GM18520 (cell line): ENCODE results near the gene ZNF33A.
"Not testable (repeated sequence)": the region's sequence is repeated elsewhere in the genome, so short reads cannot be mapped to it uniquely, and the experiment has no call there.

Experiments
- ATAC-seq: cut with Tn5 transposase; IDR thresholded peaks from one replicate; pipeline ENCODE4 v1.9.1; 2021; ENCODE audit not compliant: unreplicated experiment

ZNF33A gene

DNA sequence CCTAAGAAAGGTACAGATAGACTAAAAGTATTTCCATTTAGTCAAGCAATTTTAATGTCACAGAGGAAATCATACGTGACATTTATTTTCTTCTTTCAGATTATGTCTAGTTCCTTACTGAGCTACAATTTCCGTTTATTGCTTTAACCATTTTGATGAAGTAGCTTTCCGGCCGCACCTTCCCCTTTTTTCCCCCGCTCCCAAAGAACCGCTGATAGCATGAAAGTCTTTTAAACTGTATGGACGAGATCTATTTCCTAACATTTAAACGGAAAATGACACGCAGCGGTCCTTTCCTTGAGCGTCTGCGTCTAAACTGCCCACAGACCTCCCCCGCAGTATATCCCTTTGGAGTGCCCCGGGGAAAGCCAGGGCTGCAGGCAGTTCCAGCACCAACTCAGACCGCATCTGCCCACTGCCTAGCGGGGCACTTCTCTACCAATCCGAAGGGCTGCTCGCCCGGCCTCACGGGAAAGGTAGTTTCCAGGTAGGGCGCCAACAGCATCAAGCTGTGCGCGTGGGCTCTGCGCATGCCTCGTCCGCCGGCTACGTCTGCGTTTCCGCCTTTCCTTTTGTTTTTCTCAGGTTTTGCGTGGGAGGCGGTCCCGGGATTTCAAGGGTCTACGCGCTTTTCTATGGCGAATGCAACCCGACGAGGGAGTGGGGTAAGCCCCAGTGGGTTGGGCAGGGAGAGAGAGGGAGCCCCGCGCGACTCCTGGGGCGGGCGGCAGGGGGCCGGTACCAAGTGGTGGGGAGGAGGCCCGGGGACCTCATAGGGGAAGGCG lies at the start of gene ZNF33A:
ZNF33A (plus strand) TSS at position 557 of the 785 bp plus-strand sequence. CDS start 1,667 bp downstream, outside the sequence.
- peak; percentile 82 for ATAC-seq

DNA sequence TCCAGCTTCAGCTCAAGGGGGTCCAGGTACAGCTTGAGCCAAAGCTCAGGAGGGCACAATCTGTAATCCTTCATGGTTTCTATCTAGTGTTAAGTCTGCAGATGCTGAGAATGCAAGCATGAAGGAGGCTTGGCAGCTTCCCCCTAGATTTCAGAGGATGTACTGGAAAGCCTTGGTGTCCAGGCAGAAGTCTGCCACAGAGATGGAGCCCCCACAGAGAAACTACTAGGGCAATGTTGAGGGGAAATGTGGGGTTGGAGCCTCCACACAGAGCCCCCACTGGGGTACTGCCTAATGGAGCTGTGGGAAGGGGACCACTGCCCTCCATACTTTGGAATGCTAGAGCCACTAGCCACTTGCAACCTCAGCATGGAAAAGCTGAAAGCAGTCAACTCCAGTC lies 45.5 kb upstream of the ZNF33A start:
- no peak for ATAC-seq

DNA sequence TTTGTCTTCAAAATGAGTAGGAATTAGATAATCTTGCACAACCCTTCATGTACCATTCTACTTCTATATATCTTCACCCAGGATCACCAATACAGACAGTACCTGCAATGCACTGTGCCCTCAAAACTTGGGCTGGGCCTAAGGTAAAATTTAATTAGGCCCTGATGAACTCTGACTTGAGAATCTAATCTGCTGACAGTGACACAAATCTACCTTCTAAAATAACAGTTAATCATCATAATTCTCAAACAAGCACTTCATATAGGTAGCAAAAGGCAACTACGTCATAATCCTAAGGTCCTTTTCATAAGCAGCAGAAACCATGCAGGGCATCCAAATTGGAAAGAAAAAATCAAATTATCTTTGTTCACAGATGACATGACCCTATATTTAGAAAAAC lies 38.1 kb upstream of the ZNF33A start:
- no peak for ATAC-seq

DNA sequence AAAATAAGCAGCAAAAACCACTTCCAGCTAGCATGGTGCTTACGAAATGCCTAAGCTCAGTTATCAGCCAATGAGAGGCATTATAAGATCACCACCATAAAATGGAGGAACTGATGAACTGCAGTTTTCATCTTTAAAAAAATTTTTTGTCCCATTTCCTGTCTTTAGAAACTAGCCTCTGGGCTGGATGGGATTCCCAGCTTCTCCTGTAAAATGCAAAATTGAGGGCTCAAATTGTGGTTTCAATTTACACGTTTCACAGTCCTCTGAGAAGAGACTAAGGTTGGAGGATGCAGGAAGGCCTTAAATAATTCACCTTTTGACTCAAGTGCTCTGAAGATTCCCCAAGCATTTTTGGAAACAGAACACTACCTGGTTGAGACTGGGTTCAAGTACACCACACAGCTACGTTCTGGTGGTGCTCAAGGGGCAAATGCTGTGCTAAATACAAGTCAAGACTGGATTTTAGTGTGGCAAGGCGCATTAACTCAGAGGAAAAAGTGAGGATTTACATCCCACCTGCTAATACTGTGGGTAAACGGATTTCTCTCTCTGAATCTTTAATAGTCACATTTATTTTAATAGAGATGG lies 35.0 kb upstream of the ZNF33A start:
- ATAC-seq = no peak

DNA sequence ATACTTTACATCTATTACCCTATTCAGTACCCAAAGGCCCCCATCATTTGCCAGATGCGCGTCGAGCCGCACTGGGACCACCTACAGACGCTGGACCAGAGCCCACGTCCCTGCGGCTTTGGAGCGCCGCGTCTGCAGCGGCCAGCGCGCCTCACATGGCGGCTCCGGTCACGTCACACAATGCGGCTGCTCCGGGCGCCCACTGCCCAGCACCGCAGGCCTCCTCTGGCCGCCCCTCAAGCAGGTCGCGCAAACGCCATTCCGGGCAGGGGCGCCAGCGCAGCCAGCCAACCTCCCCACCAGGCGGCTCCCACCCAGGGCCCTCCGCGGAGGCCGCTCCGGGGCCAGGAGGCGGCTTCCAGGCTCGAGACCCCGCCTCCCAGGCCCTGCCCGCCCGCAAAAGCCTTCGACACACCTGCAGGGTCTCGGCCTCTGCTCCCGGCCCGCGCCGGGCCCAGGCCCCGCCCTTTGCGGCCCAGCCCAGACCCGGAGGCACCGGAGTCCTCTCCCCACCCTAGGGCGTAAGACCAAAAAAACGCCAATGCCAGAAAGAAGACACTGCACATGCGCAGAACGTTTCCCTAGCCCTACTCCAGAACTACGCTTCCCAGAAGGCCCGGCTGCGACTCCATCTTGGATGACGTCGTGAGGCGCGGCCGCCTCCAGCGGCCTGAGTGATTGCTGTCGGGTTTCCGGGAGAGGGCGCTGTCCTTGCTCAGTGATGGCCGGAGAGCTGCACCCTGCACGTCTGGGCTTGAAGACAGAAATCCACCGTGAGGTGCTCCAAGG lies 34.2 kb upstream of the ZNF33A start, which contains the start of gene ZNF25:
ZNF25 (minus strand) TSS at position 557 of the 789 bp plus-strand sequence. CDS start 4,925 bp downstream, outside the sequence.
- ATAC-seq = peak; percentile 93

DNA sequence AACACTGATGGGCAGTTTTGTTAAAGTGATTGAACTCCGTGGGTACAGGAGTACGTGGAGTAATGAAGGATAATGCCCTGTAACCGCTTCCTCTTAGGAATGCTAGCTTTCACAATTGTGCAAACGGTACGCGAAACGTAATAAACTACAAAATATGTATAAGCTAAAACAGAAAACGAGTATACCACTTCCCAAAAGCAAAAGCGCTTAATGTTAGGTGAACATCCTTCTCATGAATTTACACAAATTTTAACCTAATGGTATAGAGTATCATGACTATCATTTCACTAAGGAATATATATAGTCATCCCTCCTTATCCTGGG lies 33.6 kb upstream of the ZNF33A start:
- no peak for ATAC-seq

DNA sequence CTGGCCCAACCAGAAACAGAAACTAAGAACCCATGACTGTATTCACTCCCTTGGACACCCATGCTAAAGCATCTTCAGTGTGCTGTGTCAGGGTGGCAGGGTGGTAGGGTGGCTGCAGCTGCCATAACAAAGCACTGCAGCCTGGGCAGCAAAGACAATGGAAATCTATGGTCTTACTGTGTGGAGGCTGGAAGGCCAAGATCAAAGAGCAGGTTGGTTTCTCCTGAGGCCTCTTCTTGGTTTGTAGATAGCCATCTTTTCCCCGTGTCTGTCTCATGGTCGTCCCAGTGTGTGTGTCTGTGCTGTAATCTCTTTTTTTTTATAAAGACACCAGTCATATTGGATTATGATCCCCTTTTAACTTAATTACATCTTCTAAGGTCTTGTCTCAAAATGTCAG lies 18.8 kb upstream of the ZNF33A start:
- no peak for ATAC-seq

DNA sequence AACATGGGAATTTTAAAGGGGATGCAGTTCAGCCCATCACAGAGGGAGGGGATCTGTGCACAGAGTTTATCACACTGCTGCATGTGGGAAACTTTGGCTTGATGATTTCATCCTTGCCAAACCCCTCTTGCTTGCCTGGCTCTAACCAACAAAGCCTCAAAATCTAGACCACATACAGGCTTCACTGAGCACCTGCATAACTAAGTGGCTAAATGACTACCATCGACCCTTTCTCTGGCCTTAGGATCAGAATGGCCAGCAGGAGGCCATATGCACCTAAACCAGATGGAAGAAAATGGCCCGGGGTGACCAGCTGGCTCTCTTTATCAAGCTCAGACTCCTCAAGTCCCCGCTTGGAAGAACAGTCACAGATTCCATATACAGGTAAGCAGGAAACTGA lies 18.4 kb upstream of the ZNF33A start:
- no peak for ATAC-seq

DNA sequence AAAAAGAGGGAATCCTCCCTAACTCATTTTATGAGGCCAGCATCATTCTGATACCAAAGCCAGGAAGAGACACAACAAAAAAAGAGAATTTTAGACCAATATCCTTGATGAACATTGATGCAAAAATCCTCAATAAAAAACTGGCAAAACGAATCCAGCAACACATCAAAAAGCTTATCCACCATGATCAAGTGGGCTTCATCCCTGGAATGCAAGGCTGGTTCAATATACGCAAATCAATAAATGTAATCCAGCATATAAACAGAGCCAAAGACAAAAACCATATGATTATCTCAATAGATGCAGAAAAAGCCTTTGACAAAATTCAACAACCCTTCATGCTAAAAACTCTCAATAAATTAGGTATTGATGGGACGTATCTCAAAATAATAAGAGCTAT lies 11.6 kb upstream of the ZNF33A start:
- ATAC-seq = not testable (repeated sequence)

DNA sequence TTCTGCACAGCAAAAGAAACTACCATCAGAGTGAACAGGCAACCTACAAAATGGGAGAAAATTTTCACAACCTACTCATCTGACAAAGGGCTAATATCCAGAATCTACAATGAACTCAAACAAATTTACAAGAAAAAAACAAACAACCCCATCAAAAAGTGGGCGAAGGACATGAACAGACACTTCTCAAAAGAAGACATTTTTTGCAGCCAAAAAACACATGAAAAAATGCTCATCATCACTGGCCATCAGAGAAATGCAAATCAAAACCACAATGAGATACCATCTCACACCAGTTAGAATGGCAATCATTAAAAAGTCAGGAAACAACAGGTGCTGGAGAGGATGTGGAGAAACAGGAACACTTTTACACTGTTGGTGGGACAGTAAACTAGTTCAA lies 10.0 kb upstream of the ZNF33A start:
- not testable (repeated sequence) for ATAC-seq

DNA sequence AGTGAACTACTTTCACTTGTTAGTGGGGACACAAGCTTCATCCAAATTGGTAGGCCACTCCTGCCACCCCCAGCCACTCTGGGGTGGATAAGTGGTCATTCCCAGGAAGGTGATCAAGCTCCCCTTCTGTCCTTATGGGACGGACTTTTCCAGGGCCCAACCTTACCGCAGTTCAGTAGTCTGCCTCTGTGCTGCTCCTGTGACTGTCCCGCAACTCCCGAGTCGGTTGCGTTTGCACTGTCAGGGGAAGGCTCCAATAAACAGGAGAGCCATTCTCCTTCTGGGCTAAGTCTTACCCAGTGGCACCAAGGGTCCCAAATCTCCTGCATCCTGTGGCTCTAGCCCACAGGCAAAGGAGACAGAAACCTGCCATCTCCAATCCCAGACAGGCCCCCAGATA lies 7.4 kb upstream of the ZNF33A start:
- no peak for ATAC-seq

DNA sequence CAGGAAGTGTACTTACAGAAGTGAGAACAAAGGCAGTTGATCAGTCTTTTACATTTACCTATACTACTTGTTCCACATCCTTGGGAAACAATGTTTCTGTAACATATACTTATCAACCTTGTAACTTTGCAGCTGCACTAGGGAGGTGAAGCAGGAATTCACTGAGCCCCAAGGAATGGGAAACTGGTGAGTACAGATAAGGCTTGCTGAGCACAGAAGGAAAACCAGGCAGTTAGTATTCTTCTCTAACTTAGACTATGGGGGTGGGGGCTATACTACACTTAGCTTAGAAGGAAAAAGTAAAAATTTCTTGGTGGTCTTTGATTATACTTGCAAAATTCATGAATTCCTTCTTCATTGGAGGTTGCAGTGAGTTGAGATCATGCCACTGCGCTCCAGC lies 6.9 kb upstream of the ZNF33A start:
- no peak for ATAC-seq

DNA sequence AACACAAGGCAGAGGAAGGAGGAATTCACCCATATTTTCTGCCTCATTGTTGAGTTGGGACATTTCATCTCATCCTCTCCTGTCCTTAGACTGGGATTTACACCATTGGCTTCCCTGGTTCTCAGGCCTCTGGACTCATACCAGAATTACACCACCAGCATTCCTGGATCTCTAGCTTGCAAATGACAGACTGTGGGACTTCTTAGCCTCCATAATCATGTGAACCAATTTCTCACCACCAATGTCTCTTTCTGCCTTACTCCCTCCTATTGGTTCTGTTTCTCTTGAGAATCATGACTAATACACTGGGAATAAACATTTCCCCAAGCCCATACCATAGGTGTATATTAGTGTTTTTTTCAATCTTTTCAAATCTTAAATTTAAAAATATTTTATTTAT lies 2.9 kb upstream of the ZNF33A start:
- no peak for ATAC-seq

DNA sequence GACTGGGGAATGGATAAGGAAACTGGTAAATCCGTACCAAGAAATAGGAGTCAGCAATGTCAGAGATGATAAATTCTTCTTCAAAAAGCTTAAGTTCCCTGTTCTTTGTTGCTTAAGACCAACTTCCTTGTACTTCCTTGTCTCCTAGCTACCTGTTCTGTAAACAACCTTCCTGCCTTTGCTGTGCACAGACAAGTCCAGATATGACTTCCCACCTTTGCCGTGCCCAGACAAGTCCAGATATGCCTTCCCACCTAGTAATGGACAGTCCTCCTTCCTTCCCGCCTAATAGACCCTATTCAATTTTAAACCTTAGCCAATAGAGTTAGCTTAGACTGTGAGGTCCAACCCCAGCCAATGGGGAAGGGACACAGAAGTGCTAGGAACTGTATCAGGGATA lies 2.5 kb upstream of the ZNF33A start:
- no peak for ATAC-seq

DNA sequence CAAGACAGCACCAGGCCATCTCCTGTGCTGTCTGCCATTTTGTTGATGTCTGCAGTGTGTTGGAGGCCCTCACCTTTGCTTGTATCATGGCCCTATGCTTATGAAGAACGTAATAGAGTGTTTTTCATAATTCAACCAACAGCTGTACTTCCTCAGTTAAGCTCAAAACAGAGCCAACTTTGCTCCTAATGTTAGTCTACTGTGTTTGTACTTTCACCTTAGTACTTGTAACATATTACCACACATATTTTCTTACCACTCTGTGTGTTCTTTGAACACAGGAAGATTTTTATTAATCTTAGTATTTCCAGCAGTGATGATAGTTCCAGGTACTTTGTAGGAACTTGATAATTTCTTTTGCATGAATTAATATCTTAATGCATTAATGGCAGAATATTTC lies 5.9 kb downstream of the ZNF33A start:
- ATAC-seq = no peak

DNA sequence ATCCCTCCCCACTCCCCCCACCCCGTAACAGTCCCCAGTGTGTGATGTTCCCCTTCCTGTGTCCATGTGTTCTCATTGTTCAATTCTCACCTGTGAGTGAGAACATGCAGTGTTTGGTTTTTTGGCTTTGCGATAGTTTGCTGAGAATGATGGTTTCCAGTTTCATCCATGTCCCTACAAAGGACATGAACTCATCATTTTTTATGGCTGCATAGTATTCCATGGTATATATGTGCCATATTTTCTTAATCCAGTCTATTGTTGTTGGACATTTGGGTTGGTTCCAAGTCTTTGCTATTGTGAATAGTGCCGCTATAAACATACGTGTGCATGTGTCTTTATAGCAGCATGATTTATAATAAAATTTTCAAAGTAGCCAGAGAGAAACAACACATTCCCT lies 8.6 kb downstream of the ZNF33A start:
- ATAC-seq = not testable (repeated sequence)

DNA sequence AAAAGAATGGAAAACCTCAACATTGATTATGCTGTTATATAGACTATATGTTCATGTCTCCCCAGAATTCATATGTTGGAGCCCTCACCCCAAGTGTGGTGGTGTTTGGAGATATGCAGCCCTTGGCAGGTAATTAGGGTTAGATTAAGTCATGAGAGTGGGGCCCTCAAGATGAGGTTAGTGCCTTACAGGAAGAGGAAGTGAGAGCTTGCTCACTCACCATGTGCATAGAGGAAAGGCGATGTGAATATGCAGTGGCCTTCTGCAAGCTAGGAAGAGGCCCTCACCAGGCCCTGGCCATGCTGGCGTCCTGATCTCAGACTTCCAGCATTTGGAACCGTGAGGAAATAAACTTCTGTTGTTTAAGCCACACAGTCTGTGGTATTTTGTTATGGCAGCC lies 14.8 kb downstream of the ZNF33A start:
- peak; percentile 83 for ATAC-seq

DNA sequence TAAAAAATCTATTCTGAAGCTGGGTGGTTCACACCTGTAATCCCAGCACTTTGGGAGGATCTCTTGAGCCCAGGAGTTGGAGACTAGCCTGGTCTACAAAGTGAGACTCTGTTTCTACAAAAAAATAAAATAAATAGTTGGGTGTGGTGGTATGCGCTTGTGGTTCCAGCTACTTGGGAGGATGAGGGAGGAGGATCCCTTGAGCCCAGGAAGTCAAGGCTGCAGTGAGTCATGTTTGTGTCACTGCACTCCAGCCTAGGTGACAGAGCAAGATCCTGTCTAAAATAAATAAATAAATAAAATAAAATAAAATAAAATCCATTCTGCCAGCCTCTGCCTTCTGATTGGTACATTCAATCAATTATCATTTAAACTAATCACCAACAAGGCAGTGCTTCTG lies 17.5 kb downstream of the ZNF33A start:
- ATAC-seq = no peak

DNA sequence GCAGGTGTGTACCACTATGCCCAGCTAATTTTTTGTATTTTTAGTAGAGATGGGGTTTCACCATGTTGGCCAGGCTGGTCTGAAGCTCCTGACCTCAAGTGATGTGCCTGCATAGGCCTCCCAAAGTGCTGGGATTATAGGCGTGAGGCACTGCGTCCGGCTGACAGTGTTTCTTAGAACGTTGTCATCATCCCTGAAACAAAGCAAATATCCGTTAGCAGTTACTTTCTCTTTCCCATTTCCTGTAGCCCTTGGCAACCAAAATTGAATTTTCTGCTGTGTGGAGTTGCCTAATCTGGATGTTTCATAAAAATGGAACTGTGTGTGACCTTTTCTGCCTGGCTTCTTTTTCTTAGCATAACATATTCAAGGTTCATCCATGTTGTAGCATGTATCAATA lies 22.4 kb downstream of the ZNF33A start:
- ATAC-seq = no peak

DNA sequence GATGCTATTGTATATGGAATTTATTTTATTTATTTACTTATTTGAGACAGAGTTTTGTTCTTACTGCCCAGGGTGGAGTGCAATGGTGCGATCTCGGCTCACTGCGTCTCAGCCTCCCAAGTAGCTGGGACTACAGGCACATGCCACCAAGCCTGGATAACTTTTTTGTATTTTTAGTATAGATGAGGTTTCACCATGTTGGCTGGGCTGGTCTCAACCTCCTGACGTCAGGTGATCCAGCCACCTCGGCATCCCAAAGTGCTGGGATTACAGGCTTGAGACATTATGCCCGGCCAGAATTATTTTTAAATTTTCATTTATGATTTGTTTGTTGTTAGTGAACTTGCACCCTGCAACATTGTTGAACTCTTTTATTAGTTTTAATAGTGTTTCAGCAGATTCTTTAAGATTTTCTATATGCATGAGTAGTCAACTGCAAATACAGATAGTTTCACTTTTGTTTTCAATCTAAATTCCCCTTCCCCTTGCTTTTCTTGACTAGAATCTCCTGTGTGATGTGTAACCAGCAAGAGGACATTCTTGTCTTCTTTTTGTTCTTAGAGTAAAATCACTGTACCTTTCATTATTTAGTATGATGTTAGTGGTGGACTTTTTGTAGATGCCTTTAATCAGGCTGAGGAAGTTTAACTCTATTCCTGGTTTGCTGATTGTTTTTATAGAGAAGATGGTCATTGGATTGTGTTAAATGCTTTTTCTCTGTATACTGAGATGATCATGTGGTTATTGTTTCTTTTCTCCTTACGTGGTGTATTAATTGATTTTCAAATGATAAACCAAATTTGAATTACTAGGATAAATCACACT lies 27.8 kb downstream of the ZNF33A start:
- ATAC-seq = peak; percentile 88

DNA sequence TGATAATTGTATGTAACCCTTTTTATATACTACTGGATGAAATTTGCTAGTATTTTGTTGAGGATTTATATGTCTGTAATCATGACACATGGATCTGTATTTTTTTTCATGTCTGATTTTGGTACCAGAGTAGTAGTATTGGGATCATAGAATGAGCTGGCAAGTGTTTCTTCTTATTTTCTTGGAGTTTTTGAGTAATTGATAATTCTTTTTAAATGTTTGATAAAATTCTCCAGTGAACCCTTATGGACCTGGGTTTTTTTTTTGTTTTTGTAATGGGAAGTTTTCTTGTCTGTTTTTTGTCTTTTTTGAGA lies 28.4 kb downstream of the ZNF33A start:
- ATAC-seq = no peak
